Left kidney (tissue), 8 donors: Measurements from ENCODE around the gene CELA2A. TPM values are rescaled to one million over a fixed set of nuclear protein-coding genes. Genes with fewer than 3 reads are reported as not detected.

Source experiments
- DNase-seq: peaks from one replicate; pipeline ENCODE4 v3.0.0-alpha.2; 2013
- long read RNA-seq, 8 donors: transcript quantifications; one replicate each; lab custom pipeline, GENCODE V29; 2026
- polyA plus RNA-seq: library from polyadenylated mRNA; unstranded; fragments of 120-200 nt; gene quantifications from one replicate; pipeline ENCODE4 v1.2.1, GENCODE V29; 2013; ENCODE audit not compliant: insufficient read length

CELA2A gene
- 0.70 TPM for polyA plus RNA-seq
- long read RNA-seq, donor 1 = 0 reads
- long read RNA-seq, donor 2 = 0 reads
- long read RNA-seq, donor 3 = 0 reads
- long read RNA-seq, donor 4 = 0 reads
- long read RNA-seq, donor 5 = 0 reads
- long read RNA-seq, donor 6 = 0 reads
- long read RNA-seq, donor 7 = 0 reads
- long read RNA-seq, donor 8 = 0 reads

- no peak for DNase-seq
These were observed at the start of gene CELA2A for GRCh38 chr1:15456313-15456954. Gene CELA2A (plus strand): TSS chr1:15456732. CDS start chr1:15456754, 22 bp downstream.

DNA sequence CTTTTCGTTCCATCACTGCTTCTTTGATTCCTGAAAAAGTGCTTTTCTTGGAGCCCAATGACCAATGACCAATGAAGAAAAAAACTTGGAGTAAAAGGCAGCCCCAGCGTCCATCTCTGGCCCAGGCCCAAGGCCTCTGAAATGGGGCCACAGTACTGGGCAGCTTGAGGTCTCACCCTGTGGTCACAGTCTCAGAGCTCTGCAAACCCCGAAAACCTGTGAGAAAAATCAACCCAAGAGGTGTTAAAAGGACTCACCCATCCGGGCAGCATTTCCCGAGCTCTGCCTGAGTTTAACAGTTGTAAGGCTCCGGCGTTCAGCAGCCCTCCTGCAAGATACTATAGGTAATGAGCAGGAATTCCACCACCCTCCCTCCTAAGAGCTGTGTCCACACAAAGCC, 49.0 kb upstream of the CELA2A start:
- no peak for DNase-seq

GRCh38 chr1:15408890-15409387, 47.6 kb upstream of the CELA2A start:
- no peak for DNase-seq

DNA sequence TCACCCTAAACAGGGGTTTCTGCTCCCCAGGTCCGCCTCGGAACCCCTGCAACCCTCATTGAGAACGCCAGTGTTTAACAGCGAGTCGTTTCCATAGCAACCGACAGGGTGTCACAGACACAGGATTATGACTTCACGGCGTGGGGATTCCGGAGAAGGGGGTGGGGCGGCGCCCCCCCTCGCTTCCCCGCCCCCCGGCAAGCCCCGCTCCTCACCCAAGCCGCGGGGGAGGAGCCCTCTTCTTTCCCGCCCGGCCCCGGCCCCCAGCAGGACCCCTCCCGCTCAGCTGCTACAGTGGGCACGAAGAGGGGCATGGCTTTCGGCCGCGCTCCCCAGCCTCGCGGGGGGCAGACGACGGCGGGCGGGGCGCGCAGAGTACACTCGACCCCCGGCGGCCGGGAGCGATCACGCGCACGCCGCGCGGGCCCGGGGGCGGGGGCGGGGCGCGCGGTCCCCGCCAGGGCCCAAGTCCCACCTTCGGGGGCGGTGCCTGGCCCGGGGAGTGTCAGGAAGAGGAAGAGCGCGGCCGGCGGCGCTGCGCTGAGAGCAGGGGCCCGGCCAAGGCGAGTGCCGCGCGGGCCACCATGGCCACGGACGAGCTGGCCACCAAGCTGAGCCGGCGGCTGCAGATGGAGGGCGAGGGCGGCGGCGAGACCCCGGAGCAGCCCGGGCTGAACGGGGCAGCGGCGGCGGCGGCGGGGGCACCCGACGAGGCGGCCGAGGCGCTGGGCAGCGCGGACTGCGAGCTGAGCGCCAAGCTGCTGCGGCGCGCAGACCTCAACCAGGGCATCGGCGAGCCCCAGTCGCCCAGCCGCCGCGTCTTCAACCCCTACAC, 46.9 kb upstream of the CELA2A start, which contains the start of gene EFHD2:
Gene EFHD2 (plus strand): TSS at position 501 of the 835 bp plus-strand sequence. CDS start 84 bp downstream, at position 585.
- peak; percentile 86 for DNase-seq

DNA sequence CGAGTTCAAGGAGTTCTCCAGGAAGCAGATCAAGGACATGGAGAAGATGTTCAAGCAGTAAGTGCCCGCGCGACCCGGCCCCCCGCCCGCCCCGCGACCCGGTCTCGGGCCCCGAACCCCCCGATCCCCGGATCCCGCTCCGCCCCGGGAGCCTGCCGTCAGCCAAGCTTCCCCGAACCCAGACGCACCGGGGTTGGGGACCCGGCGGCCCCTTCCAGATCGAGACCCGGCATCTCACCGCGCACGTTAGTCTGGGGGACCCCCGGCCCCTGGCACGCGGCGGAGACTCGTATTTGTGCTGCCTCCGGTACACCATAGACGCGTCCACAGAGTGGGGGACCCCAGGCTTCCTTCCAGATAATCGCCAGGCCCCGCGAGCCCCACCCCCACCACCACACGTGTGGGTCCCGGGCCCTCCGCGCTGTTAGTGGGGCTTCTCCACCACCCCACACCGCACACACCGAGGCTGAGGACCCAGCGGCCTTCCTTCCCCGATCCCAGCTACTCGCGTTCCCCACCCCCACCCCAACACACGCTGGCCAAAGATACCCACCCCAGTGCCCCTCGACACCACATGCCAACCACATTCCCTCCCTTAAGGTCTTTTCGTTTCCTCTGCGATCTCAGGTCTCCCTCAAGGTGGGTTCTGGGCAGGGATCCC, 46.2 kb upstream of the CELA2A start:
- no peak for DNase-seq

GRCh38 chr1:15410884-15411245, 45.7 kb upstream of the CELA2A start:
- DNase-seq = no peak

DNA sequence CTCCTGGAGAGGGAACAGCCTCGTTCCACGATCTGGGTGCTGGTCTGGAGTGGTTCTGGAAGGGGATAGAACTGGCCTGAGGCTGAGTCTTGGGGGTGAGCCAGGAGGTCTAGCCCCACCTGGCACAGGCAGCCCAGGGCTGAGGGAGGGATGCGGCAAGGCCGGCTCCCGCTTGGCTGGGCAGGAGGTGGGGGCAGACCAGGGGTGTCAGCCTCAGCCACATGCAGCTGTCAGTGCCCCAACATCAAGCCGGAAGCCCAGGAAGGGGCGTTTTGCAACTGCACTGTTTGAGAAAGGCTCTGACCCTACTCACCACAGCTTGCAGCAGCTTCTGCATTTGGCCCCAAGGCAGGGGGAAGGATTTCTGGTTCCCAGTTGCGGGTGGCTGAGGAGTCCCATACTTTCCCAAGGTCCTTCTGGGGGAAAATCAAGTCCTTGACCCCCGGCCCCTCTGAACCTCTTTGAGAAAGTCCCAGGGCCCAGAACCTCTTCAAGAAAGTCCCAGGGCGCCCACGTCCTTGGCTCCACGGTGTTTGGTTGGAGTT, 44.9 kb upstream of the CELA2A start:
- no peak for DNase-seq

GRCh38 chr1:15412175-15412800, 44.2 kb upstream of the CELA2A start:
- DNase-seq = no peak

DNA sequence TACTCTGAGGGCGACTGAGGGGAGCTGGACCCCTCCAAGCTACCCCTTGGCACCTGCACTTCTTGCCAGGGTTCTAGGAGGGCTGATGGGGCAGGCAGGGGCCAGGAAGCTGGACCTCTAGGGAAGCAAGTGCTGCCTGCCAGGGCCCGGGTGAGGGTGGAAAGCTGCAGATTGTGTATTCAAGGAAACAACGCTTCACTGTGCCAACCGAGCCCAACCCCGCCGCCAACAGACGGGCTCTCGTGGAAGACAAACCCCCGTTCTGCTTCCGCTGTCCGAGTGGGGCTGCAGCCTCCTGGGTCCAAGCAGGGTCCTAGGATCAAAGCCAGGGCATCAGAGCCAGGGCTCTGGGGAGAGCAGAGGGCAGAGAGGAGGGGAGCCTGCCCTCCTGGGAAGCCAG, 43.7 kb upstream of the CELA2A start:
- DNase-seq = no peak

GRCh38 chr1:15413563-15414444, 42.7 kb upstream of the CELA2A start:
- no peak for DNase-seq

GRCh38 chr1:15414445-15414983, 42.0 kb upstream of the CELA2A start:
- DNase-seq = no peak

- DNase-seq = no peak
These were observed 39.2 kb upstream of the CELA2A start for GRCh38 chr1:15417059-15417934.

DNA sequence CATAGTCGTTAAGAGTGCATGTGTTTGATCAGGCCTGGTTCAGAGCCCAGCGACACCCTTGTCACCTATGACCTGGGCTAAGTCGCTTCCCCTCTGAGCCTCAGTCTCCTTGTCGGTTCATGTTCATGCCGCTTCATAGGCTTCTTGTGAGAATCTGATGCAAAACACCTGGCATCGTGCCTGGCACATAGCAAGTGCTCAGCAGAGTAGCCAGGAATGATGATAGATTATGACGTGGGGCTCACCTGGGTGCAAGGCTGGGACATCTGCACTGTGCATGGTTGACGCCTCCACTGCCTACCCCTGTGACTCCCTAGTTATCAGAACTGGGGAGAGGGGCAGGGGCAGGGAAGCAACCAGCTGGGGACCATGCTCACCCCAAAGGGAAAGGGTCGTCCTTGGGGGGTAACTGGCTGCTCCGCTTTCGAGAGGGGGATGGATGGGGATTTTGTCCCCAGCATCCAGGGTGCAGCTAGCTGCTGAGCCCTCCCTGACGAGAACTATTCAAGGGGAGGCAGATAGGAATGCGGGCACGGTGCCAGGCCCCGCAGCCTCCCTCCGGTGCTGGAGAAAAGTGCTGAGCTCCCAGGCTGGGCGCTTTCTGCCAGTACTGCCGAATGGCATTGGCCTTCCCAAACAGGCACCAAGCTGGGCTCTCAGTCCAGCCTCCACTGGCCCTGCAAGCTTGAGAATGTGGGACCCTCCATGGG, 37.6 kb upstream of the CELA2A start:
- no peak for DNase-seq

DNA sequence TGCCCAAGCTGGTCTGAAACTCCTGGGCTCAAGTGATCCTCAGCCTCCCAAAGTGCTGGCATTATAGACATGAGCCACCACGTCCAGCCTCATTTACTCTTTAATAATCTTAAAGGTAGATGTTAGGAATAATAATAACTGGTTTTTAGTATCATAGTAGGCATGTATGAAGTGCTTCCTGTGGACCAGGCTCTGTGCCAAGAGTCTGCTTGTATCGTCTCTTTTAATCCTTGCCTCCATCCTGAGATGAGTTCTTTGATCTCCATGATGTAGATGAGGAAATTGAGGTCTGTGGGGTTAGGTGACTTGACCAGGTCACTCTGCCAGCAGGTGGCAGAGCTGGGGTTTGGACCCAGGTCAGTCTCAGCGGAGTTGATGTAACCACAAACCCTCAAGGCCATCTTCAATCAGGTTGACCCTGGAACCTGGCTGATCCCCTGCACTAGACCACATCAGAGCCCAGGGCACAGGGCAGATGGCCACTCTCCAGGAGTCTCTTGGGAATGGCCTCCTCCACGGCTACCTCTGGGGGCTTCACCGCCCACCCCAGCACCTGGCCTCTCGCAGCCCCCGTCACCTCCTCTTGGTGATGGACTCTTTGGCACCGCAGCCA, 35.6 kb upstream of the CELA2A start:
- DNase-seq = no peak

DNA sequence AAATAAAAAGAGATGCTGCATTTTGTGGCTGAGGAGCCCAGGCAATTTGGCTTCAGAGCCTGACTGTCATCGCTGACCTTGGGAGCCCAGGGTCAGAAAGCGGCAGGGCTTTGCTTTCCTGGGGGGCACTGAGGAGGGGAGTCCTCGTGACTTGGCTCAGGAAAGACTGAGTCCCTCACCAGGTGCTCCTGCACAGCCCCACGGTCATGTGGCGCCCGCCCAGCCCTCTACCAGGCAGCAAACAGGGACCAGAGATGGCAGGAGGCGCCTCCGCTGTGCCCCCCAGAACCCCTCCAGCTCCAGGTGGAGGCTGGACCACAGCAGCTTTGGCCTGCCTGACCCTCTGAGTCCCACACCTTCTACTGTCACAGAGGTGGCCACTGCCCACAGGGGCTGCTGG, 33.7 kb upstream of the CELA2A start:
- no peak for DNase-seq

DNA sequence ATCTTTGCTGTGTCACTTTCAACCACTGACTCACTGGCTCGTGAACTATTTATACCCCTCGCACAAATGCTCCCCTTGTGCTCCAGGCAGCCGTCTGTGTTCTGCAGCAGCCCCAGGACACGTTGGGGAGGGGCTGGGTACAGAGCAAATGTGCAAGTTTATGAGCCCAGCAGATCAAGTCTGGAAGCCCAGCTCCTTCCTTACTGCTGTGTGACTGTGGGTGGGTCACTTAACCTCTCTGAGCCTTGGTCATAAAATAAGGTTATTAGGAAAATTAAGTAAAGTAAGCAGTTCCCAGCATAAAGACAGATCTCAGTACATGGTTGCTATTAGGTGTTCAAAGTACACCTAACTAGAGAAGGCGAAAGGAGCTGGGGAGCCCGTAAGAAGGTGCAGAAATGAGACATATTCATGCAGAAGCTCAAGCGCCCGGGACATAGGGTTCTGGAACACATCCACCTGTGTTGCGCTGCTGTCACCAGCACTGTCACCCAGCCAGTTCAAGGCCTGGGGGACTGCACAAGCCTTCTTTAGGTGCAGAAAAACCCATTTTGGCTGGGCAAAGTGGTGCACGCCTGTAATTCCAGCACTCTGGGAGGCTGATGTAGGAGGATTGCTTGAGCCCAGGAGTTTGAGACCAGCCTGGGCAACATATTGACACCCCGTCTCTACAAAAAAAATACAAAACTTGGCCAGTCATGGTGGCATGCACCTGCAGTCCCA, 33.0 kb upstream of the CELA2A start:
- no peak for DNase-seq

DNA sequence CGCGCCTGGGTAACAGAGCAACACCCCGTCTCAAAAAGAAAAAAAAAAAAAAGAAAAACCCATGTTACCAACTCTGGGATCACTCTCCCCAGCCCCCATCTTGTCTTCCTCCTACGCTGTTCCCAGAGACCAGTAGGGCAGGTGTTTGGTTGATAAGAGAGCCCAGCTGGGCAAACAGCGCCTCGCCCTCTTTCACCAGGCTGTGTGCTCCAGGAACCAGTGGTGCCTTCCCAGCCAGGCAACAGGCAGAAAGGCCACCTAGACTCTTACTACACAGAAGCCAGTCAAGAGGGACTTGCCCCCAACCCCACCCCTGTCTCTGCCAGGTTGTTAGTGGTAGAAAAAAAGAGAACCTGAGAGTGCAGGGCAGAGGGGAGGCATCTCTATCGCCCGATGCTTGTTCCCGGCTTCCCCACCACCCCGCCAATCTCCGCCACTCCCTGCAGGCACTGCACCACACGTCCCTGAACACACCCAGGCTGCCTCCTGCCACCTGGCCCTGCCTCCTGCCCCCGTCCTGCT, 32.3 kb upstream of the CELA2A start:
- no peak for DNase-seq
